C4-2B (cell line): ENCODE data around the gene BNIP1.

Source experiments
- ZFX ChIP-seq: fragments of 450-650 bp; IDR thresholded peaks from 2 replicates; pipeline ENCODE4 v1.6.1; 2017
- TF ChIP-seq, protein P1 (sequence below): fragments of 450-650 bp; conservative IDR thresholded peaks from 2 replicates; pipeline ENCODE4 v1.5.1; 2017; ENCODE audit warnings: mild to moderate bottlenecking

DNA sequence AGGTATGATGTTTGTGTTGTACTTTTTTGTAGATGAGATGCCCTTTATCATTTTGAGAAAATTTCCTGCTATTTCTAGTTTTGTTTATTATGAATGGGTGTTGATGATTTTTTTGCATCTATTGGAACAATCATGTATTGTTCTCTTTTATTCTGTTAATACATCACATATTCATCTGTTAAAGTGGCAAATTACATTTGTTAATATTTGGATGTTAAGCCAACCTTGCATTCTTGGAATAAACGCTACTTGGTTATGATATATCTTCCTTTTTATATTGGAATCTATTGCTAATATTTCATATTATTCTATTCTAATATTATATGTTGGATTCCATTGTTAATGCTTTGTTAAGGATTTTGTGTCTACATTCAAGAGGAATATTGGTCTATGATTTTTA lies 24.6 kb upstream of the BNIP1 start:
- TF ChIP-seq, protein P1, sequence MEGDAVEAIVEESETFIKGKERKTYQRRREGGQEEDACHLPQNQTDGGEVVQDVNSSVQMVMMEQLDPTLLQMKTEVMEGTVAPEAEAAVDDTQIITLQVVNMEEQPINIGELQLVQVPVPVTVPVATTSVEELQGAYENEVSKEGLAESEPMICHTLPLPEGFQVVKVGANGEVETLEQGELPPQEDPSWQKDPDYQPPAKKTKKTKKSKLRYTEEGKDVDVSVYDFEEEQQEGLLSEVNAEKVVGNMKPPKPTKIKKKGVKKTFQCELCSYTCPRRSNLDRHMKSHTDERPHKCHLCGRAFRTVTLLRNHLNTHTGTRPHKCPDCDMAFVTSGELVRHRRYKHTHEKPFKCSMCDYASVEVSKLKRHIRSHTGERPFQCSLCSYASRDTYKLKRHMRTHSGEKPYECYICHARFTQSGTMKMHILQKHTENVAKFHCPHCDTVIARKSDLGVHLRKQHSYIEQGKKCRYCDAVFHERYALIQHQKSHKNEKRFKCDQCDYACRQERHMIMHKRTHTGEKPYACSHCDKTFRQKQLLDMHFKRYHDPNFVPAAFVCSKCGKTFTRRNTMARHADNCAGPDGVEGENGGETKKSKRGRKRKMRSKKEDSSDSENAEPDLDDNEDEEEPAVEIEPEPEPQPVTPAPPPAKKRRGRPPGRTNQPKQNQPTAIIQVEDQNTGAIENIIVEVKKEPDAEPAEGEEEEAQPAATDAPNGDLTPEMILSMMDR = no peak
- no peak for TF ChIP-seq ZFX
